Activated T-cell treated with anti-CD3 and anti-CD28 coated beads for 48 hours (primary cell): Measurements from ENCODE around the gene PACRGL.
"Not testable (repeated sequence)": the region's sequence is repeated elsewhere in the genome, so short reads cannot be mapped to it uniquely, and the experiment has no call there.

Source experiments
- DNase-seq: peaks from one replicate; pipeline ENCODE4 v3.0.0-alpha.2; 2020; ENCODE audit warnings: low read depth

Gene PACRGL

GRCh38 chr4:20723463-20723862 lies 23.2 kb downstream of the PACRGL start:
- no peak for DNase-seq

- no peak for DNase-seq
Measured at GRCh38 chr4:20724915-20725314, 24.7 kb downstream of the PACRGL start.

- no peak for DNase-seq
Measured at GRCh38 chr4:20735931-20736330, 35.7 kb downstream of the PACRGL start.

- DNase-seq = not testable (repeated sequence)
Measured at GRCh38 chr4:20746000-20746399, 45.7 kb downstream of the PACRGL start.

DNA sequence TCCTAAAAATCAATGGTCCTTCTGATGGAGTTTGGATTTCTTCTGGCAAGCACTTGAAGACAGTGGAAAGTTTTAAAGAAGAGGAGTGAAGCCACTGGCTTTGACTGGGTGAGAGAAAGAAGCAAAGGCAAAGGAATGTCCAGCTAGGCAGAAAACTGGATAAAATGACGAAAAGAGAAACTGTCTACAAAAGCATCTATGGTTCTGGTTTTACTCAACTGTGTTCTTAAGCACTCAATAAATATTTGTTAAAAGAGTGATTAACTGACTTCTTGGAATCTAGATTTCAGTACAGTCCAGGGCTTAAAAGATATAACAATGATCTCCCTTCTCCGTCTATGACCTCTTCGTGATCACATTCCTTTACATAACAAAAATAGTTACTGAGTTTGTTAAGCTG lies 52.4 kb downstream of the PACRGL start:
- DNase-seq = no peak

DNA sequence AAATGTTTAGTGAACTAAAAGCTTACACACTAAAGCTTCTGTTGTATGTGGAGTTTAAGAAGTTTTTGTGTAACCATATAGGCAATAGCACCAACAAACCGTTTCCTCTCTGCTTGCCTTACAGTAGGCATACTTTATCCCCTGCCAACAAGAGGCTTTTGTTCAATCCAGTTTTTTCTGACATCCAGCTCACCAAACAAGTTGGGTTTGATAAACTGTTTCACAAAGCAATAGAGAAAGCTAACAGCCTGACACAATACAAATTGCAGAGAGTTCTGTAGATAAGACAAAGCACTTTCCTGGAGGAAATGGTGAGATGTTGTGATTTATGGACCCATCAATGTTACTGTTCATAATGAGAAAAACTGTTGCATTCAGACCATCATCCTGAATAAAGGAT lies 53.8 kb downstream of the PACRGL start:
- no peak for DNase-seq

DNA sequence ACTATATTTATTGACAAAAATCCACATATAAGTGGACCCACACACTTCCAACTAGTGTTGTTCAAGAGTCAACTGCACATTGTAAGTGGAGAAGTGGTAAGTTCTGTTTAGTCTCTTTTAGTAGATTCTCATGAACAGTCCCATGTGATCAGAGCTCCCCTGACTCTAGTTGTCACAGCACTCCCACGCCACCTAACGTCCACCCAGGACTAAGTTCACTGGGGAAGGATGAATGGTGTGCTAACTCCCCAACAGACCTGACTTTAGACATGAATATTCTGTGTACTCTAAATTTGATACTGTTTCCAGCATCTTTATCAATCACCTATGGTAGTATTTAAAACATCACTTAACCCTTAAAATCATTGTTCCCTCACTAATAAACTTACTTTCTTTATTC lies 59.8 kb downstream of the PACRGL start:
- no peak for DNase-seq

GRCh38 chr4:20761382-20761781 lies 61.1 kb downstream of the PACRGL start:
- no peak for DNase-seq

DNA sequence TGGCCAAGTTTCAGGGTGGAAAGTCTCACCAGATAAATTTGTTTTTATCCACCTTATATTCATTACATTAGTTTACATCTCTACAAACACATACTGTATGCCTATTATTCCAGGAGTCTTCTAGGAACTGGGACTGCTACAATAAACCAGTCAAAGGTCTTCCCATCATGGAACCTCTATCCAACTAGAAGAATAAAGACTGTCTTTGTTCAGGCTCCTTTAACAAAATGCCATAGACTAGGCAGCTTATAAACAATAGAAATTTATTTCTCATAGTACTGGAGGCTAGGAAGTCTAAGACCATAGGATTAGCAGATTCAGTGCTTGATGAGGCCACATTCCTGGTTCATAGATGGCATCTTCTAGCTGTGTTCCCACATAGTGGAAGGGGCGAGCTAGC lies 61.6 kb downstream of the PACRGL start:
- DNase-seq = no peak

- no peak for DNase-seq
Measured at GRCh38 chr4:20764366-20764992, 64.2 kb downstream of the PACRGL start.

GRCh38 chr4:20773144-20773997 lies 73.1 kb downstream of the PACRGL start:
- no peak for DNase-seq

DNA sequence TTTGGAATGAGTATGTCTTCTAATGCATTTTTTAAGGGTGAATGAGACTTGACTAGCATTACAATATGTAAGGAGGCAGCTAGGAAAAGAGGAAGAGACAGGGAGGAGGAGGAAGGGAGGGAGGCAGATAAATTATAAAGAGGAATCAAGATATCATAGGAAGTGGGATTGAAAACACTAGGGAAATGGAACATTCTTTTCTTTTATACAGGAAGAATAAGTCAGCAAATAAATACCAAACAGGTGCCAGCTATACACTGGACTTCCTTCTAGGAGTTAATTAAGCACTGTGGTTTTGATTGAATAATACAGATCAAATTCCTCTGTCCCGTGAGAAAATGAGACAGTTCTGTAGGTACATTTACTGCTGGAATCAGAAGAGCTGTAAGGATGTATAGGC lies 78.6 kb downstream of the PACRGL start:
- DNase-seq = no peak

- DNase-seq = not testable (repeated sequence)
Measured at GRCh38 chr4:20783134-20783533, 82.9 kb downstream of the PACRGL start.

DNA sequence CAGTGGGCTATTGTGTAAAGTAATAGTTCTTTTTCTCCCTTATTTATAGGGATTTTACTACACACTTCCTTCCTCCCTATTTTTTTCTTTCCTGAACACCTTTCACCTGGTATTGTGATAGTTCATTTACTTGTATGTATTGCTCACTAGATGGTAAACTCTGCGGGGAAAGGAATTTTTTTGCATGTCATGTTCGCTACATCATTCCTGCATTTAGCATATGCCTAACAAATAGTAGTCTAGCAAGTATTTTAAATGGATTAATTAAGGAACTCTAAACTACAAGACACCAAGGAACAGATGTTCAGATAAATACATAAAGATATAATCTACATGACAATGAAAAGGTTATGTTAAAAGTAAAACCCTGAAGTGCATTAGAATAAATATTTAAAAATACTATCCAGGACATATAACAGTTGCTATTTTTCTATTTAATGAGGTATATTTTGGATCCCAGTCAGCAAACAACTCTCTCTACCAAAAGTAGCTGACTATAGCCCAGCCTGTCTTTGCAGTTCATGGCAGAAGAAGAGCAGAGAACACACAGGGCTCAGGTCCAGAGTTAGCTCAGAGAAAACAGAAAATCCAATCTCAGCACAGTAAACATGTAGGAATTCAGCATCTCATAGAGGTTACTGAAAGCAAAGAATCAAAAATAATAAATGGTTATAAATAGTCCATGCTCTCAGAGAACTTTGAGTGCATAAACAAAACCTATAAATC lies 87.8 kb downstream of the PACRGL start:
- no peak for DNase-seq
